ENCODE measurements around the gene MRPL41. TPM values are rescaled to one million over a fixed set of nuclear protein-coding genes. Genes with fewer than 3 reads are reported as not detected.

MRPL41 gene
- total and polyA plus RNA-seq, 2 of the 13 experiments (the other 11 are each of a cell fraction or from before 2014, with no cell fraction given): 20.9 to 54.0 TPM

DNA sequence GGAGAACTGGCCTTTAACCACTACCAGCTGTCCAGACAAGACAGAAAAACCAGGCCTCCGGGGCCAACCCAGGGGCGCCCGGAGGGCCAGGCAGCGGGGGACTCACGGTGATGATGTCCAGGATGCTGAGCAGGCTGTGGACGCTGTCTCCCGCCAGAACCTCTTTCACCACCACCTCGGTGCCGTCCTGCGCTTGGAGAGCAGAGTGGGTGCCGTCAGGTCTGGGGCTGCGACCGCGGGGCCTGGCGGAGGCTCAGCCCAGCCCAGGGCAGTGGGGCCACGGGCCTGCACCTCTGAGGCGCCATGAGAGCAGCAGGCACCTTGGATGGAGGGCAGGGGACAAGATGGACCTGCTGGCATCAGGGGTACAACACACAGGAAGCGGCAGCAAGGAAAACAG is 11.1 kb upstream of the MRPL41 start:
- CTCF ChIA-PET (ENCODE audit: low intra/inter-chr PET ratio, low total read pairs): no interaction called here
- no TSS peak for BruUV-seq (replicated peaks)
- no peak for FAIRE-seq
- H3K9ac ChIP-seq (ENCODE audit: insufficient read depth, low read depth, low read length): no peak overlapping the region
- H3K9me3 ChIP-seq (ENCODE audit: low read length): no peaks in the 10 kb centered on the region
- no peak for DNase-seq (ENCODE audit: low spot score)
- no peak overlapping the region for H3K4me3 ChIP-seq (replicated peaks in 1 of 3; ENCODE audit: insufficient read depth in 1 of 3, low read depth in 2 of 3, low read length in 3 of 3)
- H4K20me1 ChIP-seq (ENCODE audit: insufficient read depth, low read length): no peaks in the 10 kb centered on the region
- peaks cover 0 to 2% of the 10 kb centered on the region in 2 experiments; a peak in 2 of 5 replicates for H3K27me3 ChIP-seq (ENCODE audit: control insufficient read depth in 1 of 2, insufficient read depth in 2 of 2, low read length in 2 of 2)
- no peak overlapping the region for H3K27ac ChIP-seq (ENCODE audit: extremely low read length, insufficient read depth, low read length)
- H3K36me3 ChIP-seq (replicated peaks in 1 of 2; ENCODE audit: control insufficient read depth in 1 of 2, insufficient read depth in 2 of 2, low read length in 2 of 2): no peaks in the 10 kb centered on the region
- 64% methylated on average over 4 of the region's 18 CpGs for WGBS (ENCODE audit: low lambda C conversion rate)
- POLR2A ChIA-PET: no interaction called here
- no peak overlapping the region for H3K4me2 ChIP-seq (ENCODE audit: low read depth, low read length)
- no peak for ATAC-seq
- TF ChIP-seq PTBP1 (IDR thresholded peaks at IDR 0.05; ENCODE audit: low read depth, low read length, poor library complexity, severe bottlenecking) (no peak), MZF1 (CRISPR knock-in tag; IDR thresholded peaks at IDR 0.05; ENCODE audit: borderline replicate concordance) (no peak), CREM (IDR thresholded peaks at IDR 0.05) (no peak), CREM (CRISPR knock-in tag; IDR thresholded peaks at IDR 0.05) (no peak), TSC22D2 (CRISPR knock-in tag; IDR thresholded peaks at IDR 0.05; ENCODE audit: borderline replicate concordance) (no peak), DMAP1 (CRISPR knock-in tag; IDR thresholded peaks at IDR 0.05) (no peak), SIN3B (IDR thresholded peaks at IDR 0.05; ENCODE audit: low read length) (no peak), ZMYM2 (CRISPR knock-in tag; IDR thresholded peaks at IDR 0.05) (no peak), ZNF549 (CRISPR knock-in tag; IDR thresholded peaks at IDR 0.05) (no peak), KLF6 (CRISPR knock-in tag; IDR thresholded peaks at IDR 0.05) (no peak)
- TF ChIP-seq, protein P1, sequence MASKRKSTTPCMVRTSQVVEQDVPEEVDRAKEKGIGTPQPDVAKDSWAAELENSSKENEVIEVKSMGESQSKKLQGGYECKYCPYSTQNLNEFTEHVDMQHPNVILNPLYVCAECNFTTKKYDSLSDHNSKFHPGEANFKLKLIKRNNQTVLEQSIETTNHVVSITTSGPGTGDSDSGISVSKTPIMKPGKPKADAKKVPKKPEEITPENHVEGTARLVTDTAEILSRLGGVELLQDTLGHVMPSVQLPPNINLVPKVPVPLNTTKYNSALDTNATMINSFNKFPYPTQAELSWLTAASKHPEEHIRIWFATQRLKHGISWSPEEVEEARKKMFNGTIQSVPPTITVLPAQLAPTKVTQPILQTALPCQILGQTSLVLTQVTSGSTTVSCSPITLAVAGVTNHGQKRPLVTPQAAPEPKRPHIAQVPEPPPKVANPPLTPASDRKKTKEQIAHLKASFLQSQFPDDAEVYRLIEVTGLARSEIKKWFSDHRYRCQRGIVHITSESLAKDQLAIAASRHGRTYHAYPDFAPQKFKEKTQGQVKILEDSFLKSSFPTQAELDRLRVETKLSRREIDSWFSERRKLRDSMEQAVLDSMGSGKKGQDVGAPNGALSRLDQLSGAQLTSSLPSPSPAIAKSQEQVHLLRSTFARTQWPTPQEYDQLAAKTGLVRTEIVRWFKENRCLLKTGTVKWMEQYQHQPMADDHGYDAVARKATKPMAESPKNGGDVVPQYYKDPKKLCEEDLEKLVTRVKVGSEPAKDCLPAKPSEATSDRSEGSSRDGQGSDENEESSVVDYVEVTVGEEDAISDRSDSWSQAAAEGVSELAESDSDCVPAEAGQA (IDR thresholded peaks at IDR 0.05; ENCODE audit: low read depth): no peak
- TF ChIP-seq, protein P1 (CRISPR knock-in tag; IDR thresholded peaks at IDR 0.05; ENCODE audit: borderline replicate concordance): no peak
- intact Hi-C loops (cut with micrococcal nuclease; ENCODE audit: unreplicated experiment) (no loop called here), in situ Hi-C loops (cut with HindIII; ENCODE audit: extremely low pct_ligation_motif_present, low pct_unique_long_range_greater_than_20kb) (no loop called here)
- H2AFZ ChIP-seq (ENCODE audit: low read length): no peak overlapping the region
- no peaks in the 10 kb centered on the region; the same call in 1 of the 2 replicates for H3K4me1 ChIP-seq (ENCODE audit: insufficient read depth, low read length)
- no peaks in the 10 kb centered on the region for H3K79me2 ChIP-seq (ENCODE audit: insufficient read depth, low read length)

All from HepG2 (cell line).